Urothelium cell line (cell line): ENCODE data around the gene APOBEC3F.
"Not testable (repeated sequence)": the region's sequence is repeated elsewhere in the genome, so short reads cannot be mapped to it uniquely, and the experiment has no call there.

Source experiments
- DNase-seq: peaks from one replicate; pipeline ENCODE4 v3.0.0; 2011; ENCODE audit warnings: low spot score, mixed read lengths
- FAIRE-seq: peaks from 2 replicates; lab custom pipeline; 2011; peaks lifted over from hg19 to GRCh38; lab: Jason Lieb, UNC

Gene APOBEC3F

DNA sequence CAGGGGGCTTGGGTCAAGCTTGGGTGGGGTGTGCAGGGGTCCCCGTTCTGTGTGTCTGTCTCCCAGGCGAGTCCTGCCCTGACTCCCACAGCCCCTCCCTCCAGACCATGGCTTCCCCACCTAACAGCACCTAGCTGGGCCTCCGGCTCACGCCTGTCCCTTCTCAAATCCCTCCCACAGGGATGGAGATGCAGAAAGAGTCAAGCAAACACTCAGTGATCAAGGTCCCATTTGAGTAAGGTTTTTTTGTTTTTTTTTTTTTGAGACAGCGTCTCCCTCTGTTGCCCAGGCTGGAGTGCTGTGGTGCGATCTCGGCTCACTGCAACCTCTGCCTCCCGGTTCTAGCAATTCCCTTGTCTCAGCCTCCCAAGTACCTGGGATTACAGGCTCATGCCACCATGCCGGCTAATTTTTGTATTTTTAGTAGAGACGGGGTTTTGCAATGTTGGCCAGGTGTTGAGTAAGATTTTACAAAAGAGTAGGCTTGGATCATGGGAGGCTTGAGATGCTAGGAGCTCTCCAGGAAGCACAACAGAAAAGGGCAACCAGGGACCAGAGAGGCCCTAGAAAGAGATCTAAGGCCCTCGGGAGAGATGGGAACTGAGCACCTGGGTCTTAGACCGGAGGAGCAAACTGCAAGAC, 14.0 kb upstream of the APOBEC3F start:
- no peak for FAIRE-seq

DNA sequence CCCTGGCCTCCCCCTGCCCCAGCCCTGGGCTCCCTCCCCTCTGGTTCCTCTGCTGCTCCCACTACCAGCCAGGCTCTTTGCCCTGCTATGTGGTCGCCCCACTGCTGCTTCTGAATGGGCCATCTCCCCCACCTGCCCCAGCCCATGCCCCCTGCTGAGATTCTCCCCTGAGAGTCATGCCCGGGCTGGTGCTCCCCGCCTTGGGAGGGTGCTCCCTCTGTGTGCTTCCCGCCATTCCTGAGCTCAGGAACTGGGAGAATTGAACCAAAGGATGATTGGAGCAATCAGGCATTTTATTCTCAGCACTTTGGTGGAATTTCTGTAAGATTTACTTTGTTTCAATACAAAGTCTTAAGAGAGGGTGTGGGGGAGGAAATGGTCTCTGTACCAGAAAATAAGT, 12.9 kb upstream of the APOBEC3F start:
- DNase-seq: no peak
- no peak for FAIRE-seq

More for the DNA sequence above, 14.0 kb upstream of the APOBEC3F start:
- DNase-seq: no peak

DNA sequence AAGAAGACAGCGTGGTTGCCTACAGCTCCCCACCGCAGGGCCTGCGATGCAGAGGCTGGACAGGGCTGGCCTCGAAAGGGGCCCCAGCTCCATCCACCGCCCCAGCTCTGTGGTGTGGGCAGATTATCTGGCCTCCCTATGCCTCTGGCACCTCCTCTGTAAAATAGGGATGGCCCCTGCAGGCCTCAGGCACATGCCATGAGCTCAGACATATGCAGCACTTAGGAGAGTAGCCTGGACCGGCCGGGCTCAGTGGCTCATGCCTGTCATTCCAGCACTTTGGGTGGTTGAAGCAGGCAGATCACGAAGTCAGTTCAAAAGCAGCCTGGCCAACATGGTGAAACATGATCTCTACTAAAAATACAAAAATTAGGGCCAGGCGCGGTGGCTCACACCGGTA, 12.4 kb upstream of the APOBEC3F start:
- no peak for DNase-seq
- no peak for FAIRE-seq

DNA sequence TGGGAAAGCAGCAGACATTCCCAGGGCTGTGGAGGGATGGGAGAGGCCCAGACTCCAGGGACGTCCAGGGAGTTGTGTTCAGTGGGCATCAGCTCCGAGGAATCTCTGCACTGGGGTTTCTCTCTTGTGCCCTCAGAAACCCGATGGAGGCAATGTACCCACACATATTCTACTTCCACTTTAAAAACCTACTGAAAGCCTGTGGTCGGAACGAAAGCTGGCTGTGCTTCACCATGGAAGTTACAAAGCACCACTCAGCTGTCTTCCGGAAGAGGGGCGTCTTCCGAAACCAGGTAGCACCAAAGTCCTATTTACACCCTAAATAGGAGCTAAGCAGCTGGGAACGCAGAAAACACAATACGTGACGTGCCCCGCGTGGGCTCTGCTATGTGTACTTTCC, 11.4 kb upstream of the APOBEC3F start:
- no peak for DNase-seq
- no peak for FAIRE-seq

DNA sequence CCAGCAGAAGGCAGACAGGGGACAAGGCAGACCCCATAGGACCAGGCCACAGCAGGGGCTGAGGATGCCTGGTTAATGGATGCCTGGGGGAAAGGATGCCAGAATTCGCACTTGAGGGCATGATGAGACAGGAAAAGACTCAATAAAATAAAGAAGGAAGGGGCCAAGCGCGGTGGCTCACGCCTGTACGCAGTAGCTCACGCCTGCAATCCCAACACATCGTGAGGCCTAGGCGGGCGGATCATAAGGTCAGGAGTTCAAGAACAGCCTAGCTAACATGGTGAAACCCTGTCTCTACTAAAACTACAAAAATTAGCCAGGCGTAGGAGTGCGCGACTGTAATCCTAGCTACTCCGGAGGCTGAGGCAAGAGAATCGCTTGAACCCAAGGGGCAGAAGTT, 10.0 kb upstream of the APOBEC3F start:
- FAIRE-seq: no peak

DNA sequence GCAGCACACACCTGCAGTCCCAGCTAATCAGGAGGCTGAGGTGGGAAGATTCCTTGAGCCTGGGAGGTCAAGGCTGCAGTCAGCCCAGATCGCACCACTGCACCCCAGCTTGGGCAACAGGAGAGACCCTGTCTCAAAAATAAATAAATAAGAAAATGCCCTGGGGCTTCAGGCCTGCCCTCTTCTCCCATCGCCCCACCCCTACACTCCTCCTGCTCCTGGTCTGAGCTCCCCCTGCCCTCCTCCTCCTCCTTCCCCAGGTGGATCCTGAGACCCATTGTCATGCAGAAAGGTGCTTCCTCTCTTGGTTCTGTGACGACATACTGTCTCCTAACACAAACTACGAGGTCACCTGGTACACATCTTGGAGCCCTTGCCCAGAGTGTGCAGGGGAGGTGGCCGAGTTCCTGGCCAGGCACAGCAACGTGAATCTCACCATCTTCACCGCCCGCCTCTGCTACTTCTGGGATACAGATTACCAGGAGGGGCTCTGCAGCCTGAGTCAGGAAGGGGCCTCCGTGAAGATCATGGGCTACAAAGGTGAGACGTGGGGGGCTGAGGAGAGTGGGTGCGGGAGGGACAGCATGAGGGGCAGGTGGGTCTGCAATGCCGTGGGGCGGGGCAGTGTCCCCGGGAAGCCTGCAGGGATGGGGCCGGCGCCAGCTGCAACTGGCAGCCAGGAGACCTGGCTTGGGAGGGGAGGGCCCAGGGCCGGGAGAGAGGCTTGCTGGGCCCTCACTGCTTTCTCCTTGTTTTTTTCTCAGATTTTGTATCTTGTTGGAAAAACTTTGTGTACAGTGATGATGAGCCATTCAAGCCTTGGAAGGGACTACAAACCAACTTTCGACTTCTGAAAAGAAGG, 9.0 kb upstream of the APOBEC3F start:
- not testable (repeated sequence) for DNase-seq, FAIRE-seq

More for the DNA sequence above, 10.0 kb upstream of the APOBEC3F start:
- no peak for DNase-seq

DNA sequence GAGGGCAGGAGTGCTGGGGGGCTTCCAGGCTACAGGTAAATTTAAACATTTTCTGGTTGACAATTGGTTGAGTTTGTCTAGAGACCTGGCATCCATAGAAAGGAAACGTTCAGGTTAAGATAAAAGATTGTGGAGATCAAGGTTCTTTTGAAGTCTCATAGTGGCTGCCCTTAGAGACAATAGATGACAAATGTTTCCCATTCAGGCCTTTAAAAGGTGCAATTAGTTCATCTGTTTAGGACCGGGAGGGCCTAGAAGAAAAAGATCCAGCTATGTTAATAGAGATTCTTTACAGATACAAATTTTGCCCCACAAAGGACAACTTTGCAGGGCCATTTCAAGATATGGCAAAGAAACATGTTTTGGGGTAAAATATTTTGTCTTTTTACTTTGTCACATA, 3.6 kb upstream of the APOBEC3F start:
- DNase-seq, FAIRE-seq: not testable (repeated sequence)

DNA sequence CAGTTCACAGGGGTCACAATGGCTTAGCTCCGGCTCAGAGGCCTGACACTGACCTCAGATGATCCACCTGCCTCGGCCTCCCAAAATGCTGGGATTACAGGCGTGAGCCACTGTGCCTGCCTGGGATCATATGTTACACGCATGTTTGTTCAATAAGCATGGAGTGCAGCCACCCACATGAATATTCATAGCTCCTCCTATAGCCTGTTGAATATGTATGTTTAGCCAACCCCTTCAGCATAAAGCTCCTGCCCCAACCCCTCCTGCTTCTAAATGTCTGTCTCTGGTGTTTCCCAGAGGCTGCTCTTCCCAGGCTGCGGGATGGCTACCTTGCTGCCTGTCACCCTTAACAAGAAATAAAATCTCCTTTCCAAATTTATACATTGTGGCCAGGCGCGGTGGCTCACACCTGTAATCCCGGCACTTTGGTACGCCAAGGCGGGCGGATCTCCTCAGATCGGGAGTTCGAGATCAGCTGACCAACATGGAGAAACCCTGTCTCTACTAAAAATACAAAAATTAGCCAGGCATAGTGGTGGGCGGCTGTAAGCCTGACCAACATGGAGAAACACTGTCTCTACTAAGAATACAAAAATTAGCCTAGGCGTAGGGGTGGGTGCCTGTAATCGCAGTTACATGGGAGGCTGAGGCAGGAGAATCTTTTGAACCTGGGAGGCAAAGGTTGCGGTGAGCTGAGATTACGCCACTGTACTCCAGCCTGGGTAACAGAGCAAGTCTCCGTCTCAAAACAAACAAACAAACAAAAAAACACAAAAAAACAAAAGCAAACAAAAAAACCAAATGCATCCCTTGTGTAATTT, 1.1 kb upstream of the APOBEC3F start:
- no peak for FAIRE-seq
- DNase-seq: no peak

DNA sequence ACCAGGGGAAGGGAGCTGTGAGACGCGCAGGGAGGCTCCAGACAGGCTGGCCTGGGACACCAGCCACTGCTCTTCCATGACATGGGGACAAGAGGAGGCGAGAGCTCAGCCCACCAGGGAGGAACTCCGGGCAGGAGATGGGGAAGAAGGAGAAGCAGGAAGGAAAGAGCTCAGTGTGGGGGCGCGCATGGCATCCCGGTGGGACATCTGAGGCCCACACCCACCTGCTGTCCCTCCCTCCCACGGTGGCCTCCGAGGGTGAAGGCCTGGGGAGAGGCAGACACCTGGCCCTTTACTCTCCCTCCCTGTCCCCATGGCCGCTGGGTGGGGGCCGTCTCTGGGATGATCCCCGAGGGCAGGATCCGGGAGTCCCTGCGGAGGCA, 518 bp upstream of the APOBEC3F start:
- FAIRE-seq, DNase-seq: not testable (repeated sequence)

DNA sequence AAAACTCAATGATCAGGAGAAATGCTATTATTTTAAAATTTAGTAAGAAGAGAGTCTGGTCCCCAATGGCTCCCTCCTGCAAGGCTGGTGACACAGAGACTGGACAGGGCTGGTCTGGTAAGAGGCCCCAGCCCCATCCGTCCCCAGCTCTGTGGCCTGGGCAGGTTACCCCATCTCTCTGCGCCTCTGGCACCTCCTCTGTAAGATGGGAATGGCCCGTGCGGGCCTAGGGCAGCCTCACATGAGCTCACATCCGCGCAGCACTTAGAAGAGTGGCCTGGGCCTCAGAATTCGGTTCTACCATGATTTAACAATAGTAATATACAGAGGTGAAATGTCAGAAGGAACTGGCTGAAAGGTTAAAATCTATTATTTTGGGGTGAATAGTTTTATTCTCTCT, 1.2 kb downstream of the APOBEC3F start:
- no peak for FAIRE-seq

DNA sequence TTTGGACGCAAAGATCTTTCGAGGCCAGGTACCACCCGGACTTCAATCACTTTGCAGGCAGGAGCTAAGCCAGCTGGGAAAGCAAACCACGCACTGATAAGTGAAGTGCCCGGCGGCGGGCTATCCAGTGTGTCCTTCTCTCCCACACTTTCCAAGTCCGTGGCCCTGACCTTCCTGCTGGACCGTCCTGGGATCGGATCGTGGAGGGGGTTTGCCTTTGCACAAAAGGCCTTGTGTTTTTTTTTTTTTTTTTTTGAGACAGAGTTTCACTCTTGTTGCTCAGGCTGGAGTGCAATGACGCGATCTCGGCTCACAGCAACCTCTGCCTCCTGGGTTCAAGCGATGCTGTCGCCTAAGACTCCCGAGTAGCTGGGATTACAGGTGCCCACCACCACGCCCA, 2.4 kb downstream of the APOBEC3F start:
- peak; percentile 13 for FAIRE-seq
- not testable (repeated sequence) for DNase-seq

More for the DNA sequence above, 1.2 kb downstream of the APOBEC3F start:
- DNase-seq: no peak

DNA sequence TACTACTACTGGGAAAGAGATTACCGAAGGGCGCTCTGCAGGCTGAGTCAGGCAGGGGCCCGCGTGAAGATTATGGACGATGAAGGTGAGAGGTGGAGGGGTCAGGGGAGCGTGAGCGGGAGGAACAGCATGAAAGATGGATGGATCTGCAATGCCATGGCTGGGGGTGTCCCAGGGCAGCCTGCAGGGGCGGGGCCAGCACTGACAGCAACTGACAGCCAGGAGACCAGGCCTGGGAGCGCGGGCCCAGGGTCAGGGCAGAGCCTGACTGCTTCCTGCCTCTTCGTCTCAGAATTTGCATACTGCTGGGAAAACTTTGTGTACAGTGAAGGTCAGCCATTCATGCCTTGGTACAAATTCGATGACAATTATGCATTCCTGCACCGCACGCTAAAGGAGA, 4.5 kb downstream of the APOBEC3F start:
- FAIRE-seq: peak; percentile 82
- DNase-seq: not testable (repeated sequence)

DNA sequence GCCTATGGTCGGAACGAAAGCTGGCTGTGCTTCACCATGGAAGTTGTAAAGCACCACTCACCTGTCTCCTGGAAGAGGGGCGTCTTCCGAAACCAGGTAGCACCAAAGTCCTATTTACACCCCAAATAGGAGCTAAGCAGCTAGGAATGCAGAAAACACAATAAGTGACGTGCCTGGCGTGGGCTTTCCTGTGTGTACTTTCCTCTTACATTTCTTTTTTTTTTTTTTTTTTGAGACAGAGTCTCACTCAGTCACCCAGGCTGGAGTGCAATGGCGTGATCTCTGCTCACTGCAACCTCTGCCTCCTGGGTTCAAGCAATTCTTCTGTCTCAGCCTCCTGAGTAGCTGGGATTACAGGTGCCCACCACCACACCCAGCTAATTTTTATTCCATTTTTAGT, 8.8 kb downstream of the APOBEC3F start:
- not testable (repeated sequence) for DNase-seq
- FAIRE-seq: peak; percentile 42

DNA sequence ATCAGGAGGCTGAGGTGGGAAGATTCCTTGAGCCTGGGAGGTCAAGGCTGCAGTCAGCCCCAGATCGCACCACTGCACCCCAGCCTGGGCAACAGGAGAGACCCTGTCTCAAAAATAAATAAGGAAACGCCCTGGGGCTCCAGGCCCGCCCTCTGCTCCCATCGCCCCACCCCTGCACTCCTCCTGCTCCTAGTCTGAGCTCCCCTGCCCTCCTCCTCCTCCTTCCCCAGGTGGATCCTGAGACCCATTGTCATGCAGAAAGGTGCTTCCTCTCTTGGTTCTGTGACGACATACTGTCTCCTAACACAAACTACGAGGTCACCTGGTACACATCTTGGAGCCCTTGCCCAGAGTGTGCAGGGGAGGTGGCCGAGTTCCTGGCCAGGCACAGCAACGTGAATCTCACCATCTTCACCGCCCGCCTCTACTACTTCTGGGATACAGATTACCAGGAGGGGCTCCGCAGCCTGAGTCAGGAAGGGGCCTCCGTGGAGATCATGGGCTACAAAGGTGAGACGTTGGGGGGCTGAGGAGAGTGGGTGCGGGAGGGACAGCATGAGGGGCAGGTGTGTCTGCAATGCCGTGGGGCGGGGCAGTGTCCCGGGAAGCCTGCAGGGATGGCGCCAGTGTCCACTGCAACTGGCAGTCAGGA, 11.3 kb downstream of the APOBEC3F start:
- DNase-seq: not testable (repeated sequence)

DNA sequence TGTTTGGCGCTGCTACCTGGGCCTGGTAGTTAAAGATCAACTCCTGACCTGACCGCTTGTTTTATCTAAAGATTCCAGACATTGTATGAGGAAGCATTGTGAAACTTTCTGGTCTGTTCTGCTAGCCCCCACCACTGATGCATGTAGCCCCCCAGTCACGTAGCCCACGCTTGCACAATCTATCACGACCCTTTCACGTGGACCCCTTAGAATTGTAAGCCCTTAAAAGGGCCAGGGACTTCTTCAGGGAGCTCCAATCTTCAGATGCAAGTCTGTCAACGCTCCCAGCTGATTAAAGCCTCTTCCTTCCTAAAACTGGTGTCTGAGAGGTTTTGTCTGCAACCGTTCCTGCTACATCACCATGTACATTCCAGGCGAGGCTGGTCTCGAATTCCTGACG, 15.0 kb downstream of the APOBEC3F start:
- no peak for DNase-seq

More for the DNA sequence above, 11.3 kb downstream of the APOBEC3F start:
- FAIRE-seq: peak; percentile 95

DNA sequence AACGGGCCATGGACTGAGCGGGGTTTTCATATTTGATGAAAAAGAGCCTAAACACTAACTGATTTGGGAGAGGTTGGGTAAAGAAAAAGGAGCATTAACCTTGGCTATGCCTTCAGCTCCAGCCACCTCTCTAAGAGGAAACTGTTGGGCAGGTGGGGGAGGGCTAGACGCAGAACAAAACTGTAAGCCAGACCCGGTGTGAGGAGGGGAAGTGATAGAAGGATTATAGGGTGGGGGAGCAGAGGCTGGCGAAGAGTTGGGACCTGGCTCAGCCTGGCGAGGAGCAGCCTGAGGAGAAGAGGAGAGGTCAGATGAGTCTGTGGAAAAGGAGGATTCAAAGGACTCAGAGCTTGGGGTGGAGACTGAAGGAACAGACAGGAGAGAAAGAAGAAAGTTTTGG, 20.6 kb downstream of the APOBEC3F start:
- not testable (repeated sequence) for FAIRE-seq, DNase-seq

More for the DNA sequence above, 15.0 kb downstream of the APOBEC3F start:
- peak; percentile 44 for FAIRE-seq

DNA sequence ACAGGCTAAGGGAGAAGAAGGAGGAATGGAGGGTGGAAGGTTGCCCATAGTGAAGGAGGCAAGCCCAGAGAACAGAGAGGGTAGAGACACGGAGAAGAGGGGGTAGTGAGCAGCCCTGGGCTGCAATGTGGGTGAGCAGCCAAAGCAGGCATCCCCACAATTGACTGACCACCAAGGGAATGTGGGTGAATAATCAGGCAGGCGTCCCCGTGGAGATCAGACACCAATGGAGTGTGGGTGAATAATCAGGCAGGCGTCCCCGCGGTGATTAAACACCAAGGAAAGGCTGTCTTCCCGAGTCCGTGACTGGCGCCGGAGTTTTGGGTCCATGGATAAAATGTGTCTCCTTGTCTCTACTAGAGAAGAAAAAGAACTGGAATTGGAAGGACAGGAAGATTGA, 21.3 kb downstream of the APOBEC3F start:
- DNase-seq, FAIRE-seq: not testable (repeated sequence)

DNA sequence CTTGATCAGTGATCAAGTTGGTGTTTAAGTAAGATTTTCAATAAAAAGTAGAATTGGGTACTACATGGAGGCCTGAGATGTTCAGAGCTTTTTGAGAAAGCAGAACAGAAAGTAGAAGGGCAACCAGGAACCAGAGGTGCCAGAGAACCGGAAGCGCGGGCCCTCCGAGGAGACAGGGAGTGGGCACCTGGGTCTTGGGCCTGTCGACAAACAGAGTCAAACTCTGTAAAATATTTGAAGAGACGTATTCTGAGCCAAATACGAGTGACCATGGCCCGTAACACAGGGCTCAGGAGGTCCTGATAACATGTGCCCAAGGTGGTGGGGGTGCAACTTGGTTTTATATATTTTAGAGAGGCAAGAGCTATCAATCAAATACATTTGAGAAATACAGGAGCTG, 23.2 kb downstream of the APOBEC3F start:
- not testable (repeated sequence) for FAIRE-seq

DNA sequence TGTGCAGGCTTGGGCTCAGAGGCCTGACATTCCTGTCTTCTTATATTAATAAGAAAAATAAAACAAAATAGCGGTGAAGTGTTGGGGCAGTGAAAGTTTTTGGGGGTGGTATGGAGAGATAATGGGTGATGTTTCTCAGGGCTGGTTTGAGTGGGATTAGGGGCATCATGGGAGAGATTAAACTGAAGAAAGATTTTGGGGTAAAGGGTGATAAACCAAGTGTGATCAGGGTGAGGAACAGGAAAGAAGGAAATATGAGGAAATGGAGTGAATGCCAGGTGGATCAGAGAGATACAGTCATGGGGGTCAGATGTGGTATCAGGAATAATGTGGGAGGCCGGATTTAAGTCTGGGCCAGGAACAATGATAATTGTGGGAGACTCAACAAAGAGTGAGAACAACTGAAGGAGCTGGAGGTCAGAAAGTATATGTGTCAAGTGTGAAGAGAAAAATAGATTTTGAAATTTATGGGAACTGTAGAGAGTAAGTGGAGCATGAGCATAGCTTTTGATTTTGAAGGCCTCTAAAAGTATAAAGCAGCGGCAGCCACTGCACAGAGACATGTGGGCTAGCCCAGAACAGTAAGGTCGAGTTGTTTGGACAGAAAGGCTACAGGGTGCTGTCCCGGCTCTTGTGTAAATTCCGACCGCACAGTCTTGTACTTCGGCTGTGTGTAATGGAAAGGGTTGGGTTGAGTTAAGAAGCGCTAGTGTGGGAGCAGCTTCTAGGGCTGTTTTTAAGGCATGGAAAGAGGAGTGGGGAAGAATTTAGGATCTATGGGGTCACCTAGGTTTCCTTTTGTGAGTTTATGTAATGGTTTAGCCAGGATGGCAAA, 26.0 kb downstream of the APOBEC3F start:
- not testable (repeated sequence) for FAIRE-seq, DNase-seq

More for the DNA sequence above, 23.2 kb downstream of the APOBEC3F start:
- not testable (repeated sequence) for DNase-seq
